ENCODE results near the gene TRIM28. TPM values are rescaled to one million over a fixed set of nuclear protein-coding genes. Genes with fewer than 3 reads are reported as not detected.
A peak's percentile ranks its signal among the peaks of the same experiment; 100 is the strongest.

The TRIM28 gene
- total and polyA plus RNA-seq, 9 of the 15 experiments (the other 6 are each of a cell fraction or from before 2014, with no cell fraction given), result 12.1 to 797 (median 490) TPM

GRCh38 chr19:58572818-58573657 lies 29.2 kb downstream of the TRIM28 start, which contains the start of gene MZF1 (continued):
- TF ChIP-seq STAT6 (CRISPR knock-in tag; IDR thresholded peaks at IDR 0.05) (no peak; the same call in 1 of the 2 replicates), ARHGAP35 (IDR thresholded peaks at IDR 0.05; ENCODE audit: partially characterized antibody) (no peak), HNRNPH1 (optimal IDR thresholded peaks at IDR 0.05; ENCODE audit: low read depth, low read length) (no peak), GTF2B (IDR thresholded peaks at IDR 0.05; ENCODE audit: extremely low read depth, insufficient read length) (no peak), SRSF7 (optimal IDR thresholded peaks at IDR 0.05; ENCODE audit: low read depth, low read length) (no peak), RHOXF2B (CRISPR knock-in tag; conservative IDR thresholded peaks at IDR 0.05) (no peak), DACH1 (IDR thresholded peaks at IDR 0.05; ENCODE audit: partially characterized antibody) (no peak), TFAM (CRISPR knock-in tag; conservative IDR thresholded peaks at IDR 0.05) (no peak), TEAD1 (CRISPR knock-in tag; IDR thresholded peaks at IDR 0.05) (peak in 1 of 2 experiments; percentile 61; a peak in 1 of 4 replicates), NONO (IDR thresholded peaks at IDR 0.05; ENCODE audit: low read depth in 2 of 2, low read length in 1 of 2) (no peak), HCFC1 (IDR thresholded peaks at IDR 0.05; ENCODE audit: low read depth, low read length) (peak; percentile 79), HEY1 (CRISPR knock-in tag; IDR thresholded peaks at IDR 0.05; ENCODE audit: borderline replicate concordance) (no peak), POLR2G (IDR thresholded peaks at IDR 0.05; ENCODE audit: low read depth, low read length) (peak; percentile 85), PTRF (tag; IDR thresholded peaks at IDR 0.05) (no peak)
- TF ChIP-seq, protein P1, sequence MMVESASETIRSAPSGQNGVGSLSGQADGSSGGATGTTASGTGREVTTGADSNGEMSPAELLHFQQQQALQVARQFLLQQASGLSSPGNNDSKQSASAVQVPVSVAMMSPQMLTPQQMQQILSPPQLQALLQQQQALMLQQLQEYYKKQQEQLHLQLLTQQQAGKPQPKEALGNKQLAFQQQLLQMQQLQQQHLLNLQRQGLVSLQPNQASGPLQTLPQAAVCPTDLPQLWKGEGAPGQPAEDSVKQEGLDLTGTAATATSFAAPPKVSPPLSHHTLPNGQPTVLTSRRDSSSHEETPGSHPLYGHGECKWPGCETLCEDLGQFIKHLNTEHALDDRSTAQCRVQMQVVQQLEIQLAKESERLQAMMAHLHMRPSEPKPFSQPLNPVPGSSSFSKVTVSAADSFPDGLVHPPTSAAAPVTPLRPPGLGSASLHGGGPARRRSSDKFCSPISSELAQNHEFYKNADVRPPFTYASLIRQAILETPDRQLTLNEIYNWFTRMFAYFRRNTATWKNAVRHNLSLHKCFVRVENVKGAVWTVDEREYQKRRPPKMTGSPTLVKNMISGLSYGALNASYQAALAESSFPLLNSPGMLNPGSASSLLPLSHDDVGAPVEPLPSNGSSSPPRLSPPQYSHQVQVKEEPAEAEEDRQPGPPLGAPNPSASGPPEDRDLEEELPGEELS (CRISPR knock-in tag; IDR thresholded peaks at IDR 0.05; ENCODE audit: borderline replicate concordance), result no peak
- TF ChIP-seq, protein P2, sequence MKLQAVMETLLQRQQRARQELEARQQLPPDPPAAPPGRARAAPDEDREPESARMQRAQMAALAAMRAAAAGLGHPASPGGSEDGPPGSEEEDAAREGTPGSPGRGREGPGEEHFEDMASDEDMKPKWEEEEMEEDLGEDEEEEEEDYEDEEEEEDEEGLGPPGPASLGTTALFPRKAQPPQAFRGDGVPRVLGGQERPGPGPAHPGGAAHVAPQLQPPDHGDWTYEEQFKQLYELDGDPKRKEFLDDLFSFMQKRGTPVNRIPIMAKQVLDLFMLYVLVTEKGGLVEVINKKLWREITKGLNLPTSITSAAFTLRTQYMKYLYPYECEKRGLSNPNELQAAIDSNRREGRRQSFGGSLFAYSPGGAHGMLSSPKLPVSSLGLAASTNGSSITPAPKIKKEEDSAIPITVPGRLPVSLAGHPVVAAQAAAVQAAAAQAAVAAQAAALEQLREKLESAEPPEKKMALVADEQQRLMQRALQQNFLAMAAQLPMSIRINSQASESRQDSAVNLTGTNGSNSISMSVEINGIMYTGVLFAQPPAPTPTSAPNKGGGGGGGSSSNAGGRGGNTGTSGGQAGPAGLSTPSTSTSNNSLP (IDR thresholded peaks at IDR 0.05; ENCODE audit: borderline replicate concordance, low read depth, low read length), result no peak
- TF ChIP-seq, protein P3, sequence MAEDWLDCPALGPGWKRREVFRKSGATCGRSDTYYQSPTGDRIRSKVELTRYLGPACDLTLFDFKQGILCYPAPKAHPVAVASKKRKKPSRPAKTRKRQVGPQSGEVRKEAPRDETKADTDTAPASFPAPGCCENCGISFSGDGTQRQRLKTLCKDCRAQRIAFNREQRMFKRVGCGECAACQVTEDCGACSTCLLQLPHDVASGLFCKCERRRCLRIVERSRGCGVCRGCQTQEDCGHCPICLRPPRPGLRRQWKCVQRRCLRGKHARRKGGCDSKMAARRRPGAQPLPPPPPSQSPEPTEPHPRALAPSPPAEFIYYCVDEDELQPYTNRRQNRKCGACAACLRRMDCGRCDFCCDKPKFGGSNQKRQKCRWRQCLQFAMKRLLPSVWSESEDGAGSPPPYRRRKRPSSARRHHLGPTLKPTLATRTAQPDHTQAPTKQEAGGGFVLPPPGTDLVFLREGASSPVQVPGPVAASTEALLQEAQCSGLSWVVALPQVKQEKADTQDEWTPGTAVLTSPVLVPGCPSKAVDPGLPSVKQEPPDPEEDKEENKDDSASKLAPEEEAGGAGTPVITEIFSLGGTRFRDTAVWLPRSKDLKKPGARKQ (CRISPR knock-in tag; IDR thresholded peaks at IDR 0.05), result no peak

Measured in K562 (cell line).